HT-29 (cell line): ENCODE data around the gene B4GALNT3. TPM values are rescaled to one million over a fixed set of nuclear protein-coding genes. Genes with fewer than 3 reads are reported as not detected.

Experiments
- DNase-seq: peaks from one replicate; pipeline ENCODE4 v3.0.0-alpha.2; 2015; ENCODE audit warnings: low spot score
- total RNA-seq: library from RNA; depleted of rRNA; stranded (reverse); fragments of >200 nt; shearing (Covaris generic); gene quantifications from 2 replicates; pipeline ENCODE4 v1.2.3, GENCODE V29; 2014

Gene B4GALNT3
- total RNA-seq, 1 experiment from 2014 or later = 30.8 TPM

- DNase-seq = peak; percentile 97
Measured at GRCh38 chr12:538731-539539, 79.2 kb downstream of the B4GALNT3 start.

GRCh38 chr12:539540-540310 is 80.0 kb downstream of the B4GALNT3 start:
- no peak for DNase-seq

- peak; percentile 20 for DNase-seq
Measured at GRCh38 chr12:541676-542324, 82.1 kb downstream of the B4GALNT3 start.

- DNase-seq = no peak
Measured at GRCh38 chr12:542395-543113, 82.8 kb downstream of the B4GALNT3 start.

- no peak for DNase-seq
Measured at GRCh38 chr12:543114-543451, 83.3 kb downstream of the B4GALNT3 start.

GRCh38 chr12:544142-544541 is 84.4 kb downstream of the B4GALNT3 start:
- no peak for DNase-seq

- DNase-seq = no peak
Measured at GRCh38 chr12:544941-545635, 85.3 kb downstream of the B4GALNT3 start.

- DNase-seq = no peak
Measured at GRCh38 chr12:545835-546234, 86.1 kb downstream of the B4GALNT3 start.

- DNase-seq = no peak
Measured at GRCh38 chr12:546265-546919, 86.7 kb downstream of the B4GALNT3 start.

- peak; percentile 77 for DNase-seq
Measured at GRCh38 chr12:546920-547845, 87.4 kb downstream of the B4GALNT3 start.

GRCh38 chr12:547883-548470 is 88.2 kb downstream of the B4GALNT3 start:
- DNase-seq = no peak

- DNase-seq = no peak
Measured at GRCh38 chr12:549476-550082, 89.8 kb downstream of the B4GALNT3 start.

- DNase-seq = no peak
Measured at GRCh38 chr12:550473-551260, 90.9 kb downstream of the B4GALNT3 start.

GRCh38 chr12:552466-552865 is 92.7 kb downstream of the B4GALNT3 start:
- no peak for DNase-seq

GRCh38 chr12:553216-554000 is 93.7 kb downstream of the B4GALNT3 start:
- no peak for DNase-seq

GRCh38 chr12:554001-554285 is 94.2 kb downstream of the B4GALNT3 start:
- DNase-seq = no peak

- no peak for DNase-seq
Measured at GRCh38 chr12:556498-556897, 96.8 kb downstream of the B4GALNT3 start.
